Measurements from ENCODE around the gene ZDHHC11.
"Not testable (repeated sequence)": the region's sequence is repeated elsewhere in the genome, so short reads cannot be mapped to it uniquely, and the experiment has no call there.

ZDHHC11 gene

GRCh38 chr5:763998-764781 is 86.6 kb downstream of the ZDHHC11 start:
- no peak for DNase-seq (ENCODE audit: low read depth in 1 of 2, low spot score in 1 of 2)

GRCh38 chr5:763397-763796 is 87.4 kb downstream of the ZDHHC11 start:
- no peak for DNase-seq (ENCODE audit: low read depth in 1 of 2, low spot score in 1 of 2)

GRCh38 chr5:762996-763395 is 87.8 kb downstream of the ZDHHC11 start:
- DNase-seq (ENCODE audit: low read depth in 1 of 2, low spot score in 1 of 2) = not testable (repeated sequence)

DNA sequence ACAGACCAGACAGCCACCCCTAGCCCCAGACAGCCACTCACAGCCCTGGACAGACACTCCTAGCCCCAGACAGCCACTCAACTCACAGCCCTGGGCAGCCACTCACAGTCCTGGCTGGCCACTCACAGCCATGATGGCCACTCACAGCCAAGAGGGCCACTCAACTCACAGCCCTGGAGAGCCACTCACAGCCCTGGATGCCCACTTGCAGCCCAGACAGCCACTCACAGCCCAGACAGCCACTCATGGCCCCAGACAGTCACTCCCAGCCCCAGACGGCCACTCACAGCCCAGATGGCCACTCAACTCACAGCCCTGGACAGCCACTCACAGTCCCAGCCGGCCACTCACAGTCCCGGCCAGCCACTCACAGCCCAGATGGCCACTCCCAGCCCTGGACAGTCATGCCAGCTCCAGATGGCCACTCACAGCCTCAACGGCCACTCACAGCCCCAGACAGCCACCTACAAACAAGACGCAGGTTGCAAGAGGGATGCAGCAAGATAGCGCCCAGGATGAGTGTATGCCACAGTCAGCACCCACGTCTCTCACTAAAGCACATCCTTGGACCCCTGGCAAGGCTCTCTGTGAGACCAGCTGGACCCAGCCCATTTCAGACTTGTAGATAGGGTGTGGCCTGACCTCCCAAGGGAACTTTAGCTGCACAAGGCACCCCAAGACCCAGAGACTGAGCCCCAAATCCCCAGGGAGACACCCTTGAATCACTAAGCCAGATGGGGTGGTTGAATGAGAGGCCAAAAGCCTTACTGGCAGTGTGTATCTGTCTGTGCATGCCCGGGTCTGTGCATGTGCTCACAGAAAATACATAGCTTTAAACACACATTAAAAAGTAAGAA is 88.7 kb downstream of the ZDHHC11 start:
- DNase-seq (ENCODE audit: low read depth in 1 of 2, low spot score in 1 of 2) = no peak

DNA sequence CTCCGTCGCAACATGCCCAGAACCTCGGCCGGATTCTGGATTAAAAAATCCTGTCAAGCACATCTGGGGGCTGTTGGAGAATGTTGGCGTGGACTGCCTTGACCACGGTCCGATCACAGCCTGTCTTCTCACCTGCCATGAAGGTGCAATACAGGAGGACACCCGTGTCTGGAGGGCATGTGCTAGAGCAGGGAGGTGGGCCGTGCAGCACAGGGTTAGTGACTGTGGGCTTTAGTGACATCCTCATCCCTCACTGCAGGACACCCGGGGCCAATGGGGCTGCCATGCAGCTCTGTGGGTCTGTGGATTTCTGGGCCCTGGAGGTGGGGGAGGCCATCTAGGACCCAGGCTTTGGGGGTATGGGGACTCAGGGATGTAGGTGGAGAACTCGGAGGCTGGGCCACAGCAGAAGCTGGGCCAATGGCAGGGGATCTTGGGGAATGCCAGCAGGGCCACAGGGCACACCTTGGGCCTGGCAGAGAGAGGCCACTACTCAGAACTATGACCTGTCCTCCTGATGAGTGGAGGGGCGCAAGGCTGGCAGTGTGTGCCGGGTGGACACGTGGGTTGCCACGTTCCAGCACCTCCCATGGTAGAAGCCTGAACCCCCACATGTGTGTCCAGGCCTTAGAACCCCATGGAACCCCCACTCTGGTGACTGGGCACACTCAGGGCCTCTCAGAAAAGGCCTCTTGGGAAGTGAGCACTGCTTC is 89.6 kb downstream of the ZDHHC11 start:
- DNase-seq (ENCODE audit: low read depth in 1 of 2, low spot score in 1 of 2) = no peak

DNA sequence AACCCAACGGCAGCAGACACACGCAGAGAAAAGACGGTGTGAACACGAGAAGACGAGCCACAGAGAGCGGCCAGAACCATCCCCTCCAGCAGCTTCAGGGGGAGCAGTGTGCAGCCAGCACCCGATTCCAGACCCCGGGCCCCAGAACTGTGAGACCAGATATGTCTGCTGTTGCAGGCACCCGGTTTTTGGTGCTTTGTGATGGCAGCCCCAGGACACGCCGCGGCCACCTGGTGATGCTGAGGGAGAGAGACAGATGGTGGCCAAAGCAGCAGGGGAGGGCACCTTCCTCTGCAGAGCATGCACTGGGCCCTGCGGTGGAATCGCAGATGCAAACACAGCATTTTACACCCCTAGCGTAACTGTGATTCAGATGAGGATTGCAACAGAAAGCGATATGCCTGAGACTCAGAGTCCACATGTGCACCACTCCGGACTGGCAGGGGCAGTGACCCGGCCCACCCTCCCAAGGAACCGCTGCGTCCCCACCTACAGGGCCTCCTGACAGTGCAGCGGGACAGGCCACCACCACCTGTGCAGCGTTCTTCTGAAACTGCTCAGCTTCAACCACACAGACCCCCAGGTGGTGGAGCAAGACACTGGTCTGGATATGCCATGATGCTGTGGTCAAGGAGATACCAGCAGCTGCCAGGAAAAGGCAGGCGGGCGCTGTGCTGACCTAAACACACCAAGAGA is 90.3 kb downstream of the ZDHHC11 start:
- DNase-seq (ENCODE audit: low read depth in 1 of 2, low spot score in 1 of 2) = no peak

DNA sequence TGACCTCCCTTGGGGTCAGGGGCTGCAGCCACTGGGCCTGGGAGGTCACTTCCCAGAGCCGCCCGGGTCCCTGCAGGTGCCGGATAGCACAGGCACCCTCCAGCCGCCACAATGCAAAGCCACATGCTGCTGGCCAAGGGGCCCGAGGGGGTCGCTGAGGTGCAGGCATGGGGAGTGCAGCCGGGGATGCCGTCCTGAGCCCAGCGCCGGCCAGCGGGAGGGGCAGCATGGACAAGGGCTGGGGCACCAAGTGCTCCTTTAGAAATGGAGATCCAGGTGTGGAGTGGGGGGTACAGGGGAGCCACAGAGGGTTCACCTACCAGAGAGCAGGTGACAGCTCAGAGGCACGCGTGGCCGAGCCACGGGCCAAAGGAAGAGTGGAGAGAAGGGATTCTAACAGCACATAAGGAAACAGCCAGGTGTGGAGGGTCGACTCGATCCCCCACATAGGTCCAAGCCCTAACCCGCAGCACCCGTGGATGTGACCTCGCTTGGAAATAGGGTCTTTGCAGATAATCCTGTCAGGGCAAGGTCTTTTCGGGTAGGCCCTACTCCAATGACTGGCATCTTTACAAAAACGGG is 90.9 kb downstream of the ZDHHC11 start:
- no peak for DNase-seq (ENCODE audit: low read depth in 1 of 2, low spot score in 1 of 2)

DNA sequence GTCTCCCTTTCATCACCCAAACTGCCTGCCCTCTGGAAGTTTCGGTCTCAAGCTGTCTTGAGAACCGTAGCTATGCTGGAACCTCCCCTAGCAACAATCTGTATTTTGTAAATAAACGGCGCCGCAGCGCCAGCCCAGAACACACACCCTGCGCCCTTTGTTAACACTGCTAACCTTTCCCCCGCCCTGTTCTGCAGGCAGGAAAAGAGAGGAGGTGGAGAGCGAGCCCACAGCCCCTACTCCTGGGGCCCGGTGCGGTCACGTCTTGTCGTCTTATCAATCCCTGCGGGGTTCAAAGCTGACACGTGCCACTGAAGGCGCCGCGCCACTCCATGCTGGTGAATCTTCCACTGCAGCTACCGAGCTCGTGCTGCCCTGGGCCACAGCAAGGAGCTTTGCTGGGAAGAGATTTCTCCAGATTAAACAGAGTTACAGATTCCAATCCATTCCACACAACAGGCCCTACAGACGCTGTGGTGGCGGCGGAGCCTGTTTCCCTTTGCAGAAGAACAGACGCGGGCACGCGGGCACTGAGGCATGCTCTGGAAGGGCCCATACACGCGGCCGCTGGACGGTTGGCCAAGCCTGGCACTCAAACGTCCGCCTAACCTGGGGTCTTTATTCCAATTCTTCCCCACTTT is 91.6 kb downstream of the ZDHHC11 start:
- peak in 1 of 2 donors; percentile 35 for DNase-seq (ENCODE audit: low read depth in 1 of 2, low spot score in 1 of 2)

- no peak for DNase-seq (ENCODE audit: low read depth in 1 of 2, low spot score in 1 of 2)
Observed at GRCh38 chr5:758698-759053, 92.1 kb downstream of the ZDHHC11 start.

GRCh38 chr5:757931-758697 is 92.7 kb downstream of the ZDHHC11 start:
- no peak for DNase-seq (ENCODE audit: low read depth in 1 of 2, low spot score in 1 of 2)

DNA sequence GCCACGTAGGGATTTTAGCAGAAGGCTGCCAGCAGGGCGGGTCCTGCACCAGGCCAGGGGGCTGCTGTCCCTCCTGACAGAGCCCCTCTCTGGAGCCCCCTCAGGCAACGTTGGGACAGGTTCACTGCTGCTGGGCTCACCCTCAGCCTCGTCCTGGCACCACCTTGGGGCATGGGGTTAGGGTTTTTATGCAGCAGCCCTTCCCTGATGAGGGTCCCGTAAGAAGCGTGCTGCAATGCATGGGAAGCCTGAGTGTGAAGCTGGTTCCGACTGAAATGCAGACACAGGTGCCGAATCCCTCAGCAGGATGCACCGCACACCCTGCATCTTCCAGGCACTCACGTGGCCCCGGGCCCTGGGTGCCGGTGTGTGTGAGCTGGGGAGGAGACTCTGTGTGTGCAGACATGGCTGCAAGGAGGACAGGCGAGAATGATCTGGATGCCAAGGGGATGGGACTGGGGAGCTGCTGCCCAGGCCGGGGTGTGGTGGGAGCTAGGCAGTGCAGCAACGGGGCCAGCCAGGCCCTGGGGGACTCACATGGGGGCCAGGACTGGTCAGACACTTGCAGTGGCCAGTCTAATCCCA is 93.3 kb downstream of the ZDHHC11 start:
- DNase-seq (ENCODE audit: low read depth in 1 of 2, low spot score in 1 of 2) = no peak

GRCh38 chr5:756865-757345 is 93.9 kb downstream of the ZDHHC11 start:
- DNase-seq (ENCODE audit: low read depth in 1 of 2, low spot score in 1 of 2) = no peak

GRCh38 chr5:756171-756570 is 94.6 kb downstream of the ZDHHC11 start:
- no peak for DNase-seq (ENCODE audit: low read depth in 1 of 2, low spot score in 1 of 2)

DNA sequence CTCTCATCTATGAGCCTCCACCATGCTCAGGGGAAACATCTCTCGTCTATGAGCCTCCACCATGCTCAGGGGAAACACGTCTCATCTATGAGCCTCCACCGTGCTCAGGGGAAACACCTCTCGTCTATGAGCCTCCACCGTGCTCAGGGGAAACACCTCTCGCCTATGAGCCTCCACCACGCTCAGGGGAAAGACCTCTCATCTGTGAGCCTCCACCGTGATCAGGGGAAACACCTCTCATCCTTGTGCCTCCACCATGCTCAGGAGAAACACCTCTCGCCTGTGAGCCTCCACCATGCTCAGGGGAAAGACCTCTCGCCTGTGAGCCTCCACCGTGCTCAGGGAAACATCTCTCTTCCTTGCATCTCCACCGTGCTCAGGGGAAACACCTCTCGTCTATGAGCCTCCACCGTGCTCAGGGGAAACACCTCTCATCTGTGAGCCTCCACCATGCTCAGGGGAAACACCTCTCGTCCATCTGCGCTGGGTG is 96.6 kb downstream of the ZDHHC11 start:
- DNase-seq (ENCODE audit: low read depth in 1 of 2, low spot score in 1 of 2) = not testable (repeated sequence)

DNA sequence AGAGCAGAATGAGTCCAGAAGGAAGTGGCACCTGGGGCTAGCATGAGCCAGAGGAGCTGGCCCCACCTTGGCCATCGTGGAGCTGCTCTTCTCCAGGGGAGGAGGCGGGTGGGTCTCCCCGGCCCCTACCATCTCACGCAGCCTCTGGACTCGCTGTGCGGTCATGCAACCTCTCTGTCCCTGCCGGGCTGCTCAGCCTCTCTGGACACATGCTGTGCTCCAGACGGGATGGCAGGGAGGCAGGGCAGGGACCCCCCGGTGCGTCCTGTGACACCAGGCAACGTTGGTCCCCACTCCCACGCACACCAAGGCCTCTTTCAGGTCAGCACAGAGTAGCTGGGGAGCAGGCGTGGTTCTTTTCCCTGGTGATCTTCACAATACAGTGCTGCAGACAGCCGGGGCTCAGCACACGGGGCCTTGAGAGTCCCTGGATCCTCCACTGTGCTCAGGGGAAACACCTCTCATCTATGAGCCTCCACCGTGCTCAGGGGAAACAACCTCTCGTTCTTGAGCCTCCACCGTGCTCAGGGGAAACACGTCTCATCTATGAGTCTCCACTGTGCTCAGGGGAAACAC is 97.1 kb downstream of the ZDHHC11 start:
- DNase-seq (ENCODE audit: low read depth in 1 of 2, low spot score in 1 of 2) = not testable (repeated sequence)

DNA sequence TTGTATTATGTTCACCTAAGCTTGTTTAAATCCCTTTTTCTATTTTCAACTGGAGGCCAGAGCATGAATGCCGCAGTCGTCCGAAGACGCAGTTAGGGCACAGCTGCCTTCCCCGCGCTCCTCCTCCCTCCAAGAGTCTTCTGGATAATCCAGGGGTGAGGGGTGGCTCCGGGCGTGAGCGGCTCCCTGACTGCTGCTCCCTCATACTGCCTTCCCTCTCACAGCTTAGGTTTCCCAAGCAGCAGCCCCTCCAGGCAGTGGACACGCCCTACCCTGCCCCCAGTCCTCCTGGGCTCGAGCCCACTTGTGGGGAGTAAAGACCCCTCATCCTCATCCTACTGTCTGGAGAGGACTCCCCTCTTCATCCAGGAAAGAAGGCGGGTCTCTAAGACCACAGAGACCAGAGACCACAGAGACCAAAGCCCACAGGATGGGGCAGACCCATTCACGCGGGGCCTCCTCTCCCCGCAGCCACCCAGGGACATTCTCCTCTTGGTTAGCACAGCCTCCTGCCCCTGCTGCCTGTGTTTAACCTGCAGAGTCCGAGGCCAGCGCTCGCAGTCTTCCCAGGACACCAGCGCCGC is 98.2 kb downstream of the ZDHHC11 start:
- DNase-seq (ENCODE audit: low read depth in 1 of 2, low spot score in 1 of 2) = not testable (repeated sequence)

- DNase-seq (ENCODE audit: low read depth in 1 of 2, low spot score in 1 of 2) = not testable (repeated sequence)
Observed at GRCh38 chr5:751992-752391, 98.8 kb downstream of the ZDHHC11 start.

DNA sequence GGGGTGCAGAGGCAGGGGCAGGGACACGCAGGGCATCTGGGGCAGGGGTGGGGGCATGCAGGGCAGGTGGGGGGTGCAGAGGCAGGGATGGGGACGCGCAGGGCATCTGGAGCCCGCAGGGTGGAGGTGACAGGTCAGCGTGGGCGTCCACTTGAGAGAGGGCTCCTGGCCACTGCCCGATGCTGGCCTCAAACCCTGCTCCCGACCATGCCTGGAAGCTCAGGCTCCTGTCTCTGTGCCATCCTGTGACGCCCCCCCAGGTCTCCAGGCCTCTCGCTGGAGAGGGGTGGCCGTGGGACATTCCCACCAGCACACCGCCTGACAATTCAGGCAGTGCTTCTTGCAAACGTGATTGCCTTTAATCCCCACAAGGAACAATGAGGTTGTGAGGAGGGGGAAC is 99.3 kb downstream of the ZDHHC11 start:
- no peak for DNase-seq (ENCODE audit: low read depth in 1 of 2, low spot score in 1 of 2)
